Activated CD8-positive, alpha-beta memory T cell treated with anti-CD3 and anti-CD28 coated beads, Interleukin-2, amount 10 ng/mL, durations not matched to agents 7 days and 5 days (primary cell): Measurements from ENCODE around the gene CYP26B1. TPM values are rescaled to one million over a fixed set of nuclear protein-coding genes. Genes with fewer than 3 reads are reported as not detected.

ENCODE experiments used
- ATAC-seq: fragments of 150-1000 bp; cut with Tn5 transposase; one replicate; pipeline ENCODE4 v1.10.0; 2021; ENCODE audit warnings: moderate library complexity
- CTCF ChIA-PET: fragments of 350-600 bp; sonication (Branson Sonifier 250); formaldehyde crosslinking; loops from one replicate; lab custom pipeline; 2021; ENCODE audit warnings: antibody characterized with exemption; lab: Charles Lee
- DNase-seq: peaks from one replicate; pipeline ENCODE4 v3.0.0-alpha.2; 2020
- H3K27ac Mint-ChIP-seq: one replicate; pipeline ENCODE4 v1.8.0; 2021; ENCODE audit warnings: mild to moderate bottlenecking, mixed read lengths
- H3K27me3 Mint-ChIP-seq: one replicate; pipeline ENCODE4 v1.8.0; 2021; ENCODE audit warnings: mixed read lengths
- H3K36me3 Mint-ChIP-seq: one replicate; pipeline ENCODE4 v1.8.0; 2021; ENCODE audit warnings: mild to moderate bottlenecking, mixed read lengths
- H3K4me1 Mint-ChIP-seq: one replicate; pipeline ENCODE4 v1.8.0; 2021; ENCODE audit warnings: mixed read lengths
- H3K4me3 Mint-ChIP-seq: one replicate; pipeline ENCODE4 v1.8.0; 2021; ENCODE audit warnings: mild to moderate bottlenecking, moderate library complexity, mixed read lengths
- H3K9me3 Mint-ChIP-seq: one replicate; pipeline ENCODE4 v1.8.0; 2022; ENCODE audit warnings: low read depth, mixed read lengths
- total RNA-seq, 2 experiments: library from RNA; stranded (reverse); gene quantifications; one replicate each; pipeline ENCODE4 v1.2.3, GENCODE V29; 2021

Gene CYP26B1
- total RNA-seq, 2 experiments from 2014 or later, result not detected

- CTCF ChIA-PET, result no interaction called here
- ATAC-seq (no peak), DNase-seq (no peak)
- H3K9me3 Mint-ChIP-seq, result no peaks in the 10 kb centered on the region
- H3K27me3 Mint-ChIP-seq, result no peaks in the 10 kb centered on the region
- no peaks in the 10 kb centered on the region for H3K36me3 Mint-ChIP-seq
- no peaks in the 10 kb centered on the region for H3K4me1 Mint-ChIP-seq
- H3K27ac Mint-ChIP-seq, result no peak overlapping the region
- no peak overlapping the region for H3K4me3 Mint-ChIP-seq
Observed at GRCh38 chr2:72082887-72083286, 64.8 kb downstream of the CYP26B1 start.

- H3K4me3 Mint-ChIP-seq, result no peak overlapping the region
- no peaks in the 10 kb centered on the region for H3K4me1 Mint-ChIP-seq
- no peaks in the 10 kb centered on the region for H3K9me3 Mint-ChIP-seq
- H3K27ac Mint-ChIP-seq, result no peak overlapping the region
- CTCF ChIA-PET, result no interaction called here
- H3K36me3 Mint-ChIP-seq, result no peaks in the 10 kb centered on the region
- H3K27me3 Mint-ChIP-seq, result no peaks in the 10 kb centered on the region
- no peak for DNase-seq
- ATAC-seq, result no peak
Observed at GRCh38 chr2:72082021-72082601, 65.6 kb downstream of the CYP26B1 start.

GRCh38 chr2:72081451-72081850 lies 66.2 kb downstream of the CYP26B1 start:
- DNase-seq (no peak), ATAC-seq (no peak)
- H3K27me3 Mint-ChIP-seq, result no peaks in the 10 kb centered on the region
- H3K27ac Mint-ChIP-seq, result no peak overlapping the region
- H3K36me3 Mint-ChIP-seq, result no peaks in the 10 kb centered on the region
- CTCF ChIA-PET, result no interaction called here
- H3K9me3 Mint-ChIP-seq, result no peaks in the 10 kb centered on the region
- H3K4me1 Mint-ChIP-seq, result no peaks in the 10 kb centered on the region
- H3K4me3 Mint-ChIP-seq, result no peak overlapping the region

GRCh38 chr2:72080286-72081145 lies 67.1 kb downstream of the CYP26B1 start:
- H3K27me3 Mint-ChIP-seq, result no peaks in the 10 kb centered on the region
- no peaks in the 10 kb centered on the region for H3K4me1 Mint-ChIP-seq
- H3K27ac Mint-ChIP-seq, result no peak overlapping the region
- DNase-seq (no peak), ATAC-seq (no peak)
- H3K4me3 Mint-ChIP-seq, result no peak overlapping the region
- CTCF ChIA-PET, result no interaction called here
- H3K9me3 Mint-ChIP-seq, result no peaks in the 10 kb centered on the region
- no peaks in the 10 kb centered on the region for H3K36me3 Mint-ChIP-seq
